Fibroblast of lung (primary cell): ENCODE data around the gene WDR36. TPM values are rescaled to one million over a fixed set of nuclear protein-coding genes. Genes with fewer than 3 reads are reported as not detected.

Source experiments
- DNase-seq, 2 donors: peaks; one replicate each; pipeline versions ENCODE4 v3.0.0 to v3.0.0-alpha.2; 2010; ENCODE audit warnings: low read depth in 2 of 2
- H2AFZ ChIP-seq: 2 replicates; pipeline ENCODE4 v1.5.1; 2012; ENCODE audit warnings: low read length, control low read depth, inconsistent platforms
- H3K27ac ChIP-seq: 2 replicates; pipeline ENCODE4 v1.5.1; 2011; ENCODE audit warnings: low read length, control low read depth; ENCODE audit not compliant: insufficient read depth
- H3K27me3 ChIP-seq: 2 replicates; pipeline ENCODE4 v1.5.1; 2011; ENCODE audit warnings: mild to moderate bottlenecking, low read length; ENCODE audit not compliant: control insufficient read depth, insufficient read depth
- H3K36me3 ChIP-seq: 2 replicates; pipeline ENCODE4 v1.5.1; 2011; ENCODE audit warnings: low read length; ENCODE audit not compliant: control insufficient read depth, insufficient read depth
- H3K4me1 ChIP-seq: 2 replicates; pipeline ENCODE4 v1.5.1; 2011; ENCODE audit warnings: low read length; ENCODE audit not compliant: control insufficient read depth, insufficient read depth; ENCODE audit errors: extremely low read depth
- H3K4me2 ChIP-seq: 2 replicates; pipeline ENCODE4 v1.5.1; 2011; ENCODE audit warnings: low read length, control low read depth; ENCODE audit not compliant: insufficient read depth; ENCODE audit errors: extremely low read depth
- H3K4me3 ChIP-seq, 4 experiments: fragments of 200-600 bp in 1 of 4; sonication (generic) in 1 of 4; replicated peaks in 1 of 4; 2 replicates each; pipeline ENCODE4 v1.5.1; 2011 to 2016; ENCODE audit warnings: low read length in 4 of 4, low read depth in 3 of 4, mild to moderate bottlenecking in 3 of 4, control low read depth in 2 of 4, inconsistent platforms in 1 of 4, mixed read lengths in 1 of 4; ENCODE audit not compliant: insufficient read depth in 1 of 4; ENCODE audit errors: control extremely low read depth in 1 of 4
- H3K79me2 ChIP-seq: 2 replicates; pipeline ENCODE4 v1.5.1; 2012; ENCODE audit warnings: mild to moderate bottlenecking, low read length, inconsistent platforms; ENCODE audit not compliant: control insufficient read depth, insufficient read depth
- H3K9ac ChIP-seq: 2 replicates; pipeline ENCODE4 v1.5.1; 2011; ENCODE audit warnings: mild to moderate bottlenecking, low read length, control low read depth; ENCODE audit not compliant: insufficient read depth
- H3K9me3 ChIP-seq: 2 replicates; pipeline ENCODE4 v1.5.1; 2012; ENCODE audit warnings: low read depth, low read length; ENCODE audit not compliant: control insufficient read depth, insufficient read depth
- H4K20me1 ChIP-seq: 2 replicates; pipeline ENCODE4 v1.5.1; 2011; ENCODE audit warnings: low read length; ENCODE audit not compliant: control insufficient read depth, insufficient read depth; ENCODE audit errors: extremely low read depth
- CTCF ChIP-seq, 2 donors: IDR thresholded peaks in 1 of 2; conservative IDR thresholded peaks in 1 of 2; 1 replicate in 1 of 2; 2 replicates in 1 of 2; pipeline ENCODE4 v1.5.1; 2011 to 2012; ENCODE audit warnings: low read length in 2 of 2, control low read depth in 1 of 2, inconsistent platforms in 1 of 2, low read depth in 1 of 2, mild to moderate bottlenecking in 1 of 2
- EZH2 ChIP-seq: IDR thresholded peaks from 2 replicates; pipeline ENCODE4 v1.5.1; 2012; ENCODE audit warnings: low read length, control low read depth, mild to moderate bottlenecking; ENCODE audit errors: missing control alignments
- polyA plus RNA-seq, 2 donors: library from polyadenylated mRNA; depleted of rRNA in 1 of 2; stranded (reverse) in 1 of 2; unstranded in 1 of 2; fragments of >200 nt; gene quantifications; 2 replicates each; pipeline ENCODE4 v1.2.1, GENCODE V29; 2011 to 2012; ENCODE audit warnings: missing spikeins in 1 of 2
- total RNA-seq: library from RNA; depleted of rRNA; stranded (reverse); fragments of >200 nt; gene quantifications from 2 replicates; pipeline ENCODE4 v1.2.1, GENCODE V29; 2014

WDR36 gene
- total and polyA plus RNA-seq, 2 donors (not counting 1 experiment from before 2014, with no cell fraction given): 34.7 to 55.8 TPM

DNA sequence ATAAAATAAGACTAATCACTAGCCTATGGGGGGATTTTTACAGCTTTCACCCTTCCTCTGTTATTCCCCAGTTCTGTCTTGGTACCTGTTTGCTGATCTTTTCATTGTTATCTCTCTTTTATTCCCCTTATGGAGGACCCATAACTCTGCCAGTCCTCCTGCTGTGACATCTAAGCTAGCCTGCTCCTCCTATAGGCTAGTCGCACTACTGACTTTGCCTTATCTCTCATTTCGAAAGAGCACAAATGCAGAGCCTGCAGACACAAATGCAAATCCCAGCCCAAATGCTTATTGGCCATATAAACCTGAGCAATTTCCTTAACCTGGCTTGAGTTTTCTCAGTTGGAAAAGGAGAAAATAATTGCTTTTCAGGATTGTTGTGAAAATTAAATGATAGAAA lies 72.9 kb downstream of the WDR36 start:
- Histone ChIP-seq H3K79me2 (no peaks in the 10 kb centered on the region), H3K9ac (no peak overlapping the region), H3K27ac (no peak overlapping the region), H3K4me3 (no peak overlapping the region), H3K4me1 (no peaks in the 10 kb centered on the region), H3K4me2 (no peak overlapping the region), H2AFZ (no peak overlapping the region), H3K27me3 (no peaks in the 10 kb centered on the region), H3K9me3 (no peaks in the 10 kb centered on the region), H3K36me3 (no peaks in the 10 kb centered on the region), H4K20me1 (no peaks in the 10 kb centered on the region)
- no peak for TF ChIP-seq CTCF (conservative IDR thresholded peaks at IDR 0.05 in 1 of 2, IDR thresholded peaks at IDR 0.05 in 1 of 2; ENCODE audit: low read depth in 1 of 2, low read length in 2 of 2)
- TF ChIP-seq EZH2: no peak
- DNase-seq: no peak

DNA sequence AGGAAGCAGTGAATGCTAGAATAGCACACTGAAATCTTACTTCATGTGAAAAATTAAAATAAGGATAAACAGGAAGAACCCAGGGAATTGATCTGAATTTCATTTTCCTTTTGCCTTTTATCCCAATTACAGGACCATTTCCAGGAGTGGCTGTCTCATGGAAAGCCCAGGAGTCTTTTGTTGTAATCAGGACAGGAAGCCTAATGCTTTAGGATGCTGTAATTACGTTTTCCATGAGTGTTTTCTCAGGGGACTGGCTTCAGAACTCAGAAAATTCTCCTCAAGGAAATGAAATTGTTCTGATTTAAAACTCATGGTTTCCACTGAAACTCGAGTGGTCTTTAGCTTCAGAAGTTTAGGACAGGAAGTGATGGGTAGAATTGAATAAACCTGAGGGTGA lies 75.4 kb downstream of the WDR36 start:
- DNase-seq: no peak
- no peaks in the 10 kb centered on the region for H3K36me3 ChIP-seq
- no peak overlapping the region for H3K4me3 ChIP-seq
- no peaks in the 10 kb centered on the region for H4K20me1 ChIP-seq
- no peak for TF ChIP-seq EZH2
- TF ChIP-seq CTCF (conservative IDR thresholded peaks at IDR 0.05 in 1 of 2, IDR thresholded peaks at IDR 0.05 in 1 of 2; ENCODE audit: low read depth in 1 of 2, low read length in 2 of 2): no peak
- no peaks in the 10 kb centered on the region for H3K4me1 ChIP-seq
- H3K9ac ChIP-seq: no peak overlapping the region
- no peaks in the 10 kb centered on the region for H3K9me3 ChIP-seq
- no peak overlapping the region for H2AFZ ChIP-seq
- no peaks in the 10 kb centered on the region for H3K27me3 ChIP-seq
- no peak overlapping the region for H3K4me2 ChIP-seq
- H3K79me2 ChIP-seq: no peaks in the 10 kb centered on the region
- no peak overlapping the region for H3K27ac ChIP-seq

- TF ChIP-seq CTCF (conservative IDR thresholded peaks at IDR 0.05 in 1 of 2, IDR thresholded peaks at IDR 0.05 in 1 of 2; ENCODE audit: low read depth in 1 of 2, low read length in 2 of 2) (no peak), EZH2 (no peak)
- Histone ChIP-seq H3K9me3 (no peaks in the 10 kb centered on the region), H3K27me3 (no peaks in the 10 kb centered on the region), H2AFZ (no peak overlapping the region), H4K20me1 (no peaks in the 10 kb centered on the region), H3K4me1 (no peaks in the 10 kb centered on the region), H3K9ac (no peak overlapping the region), H3K36me3 (no peaks in the 10 kb centered on the region), H3K4me3 (no peak overlapping the region), H3K27ac (no peak overlapping the region), H3K4me2 (no peak overlapping the region), H3K79me2 (no peaks in the 10 kb centered on the region)
- no peak for DNase-seq
Observed at GRCh38 chr5:111168608-111169007, 76.5 kb downstream of the WDR36 start.
